SK-N-SH (cell line): ENCODE measurements around the gene DIPK1A.

Experiments used
- ELF1 ChIP-seq: IDR thresholded peaks from 2 replicates; pipeline ENCODE4 v1.4.0; 2012
- EZH2phosphoT487 ChIP-seq: fragments of 200-600 bp; sonication (generic); IDR thresholded peaks from 2 replicates; pipeline ENCODE4 v1.6.1; 2017; ENCODE audit warnings: low read depth, mixed run types, mild to moderate bottlenecking, antibody characterized with exemption, moderate library complexity, borderline replicate concordance
- FOXJ3 ChIP-seq: sonication (generic); formaldehyde crosslinking; IDR thresholded peaks from 2 replicates; pipeline ENCODE4 v1.5.1; 2020; ENCODE audit warnings: mild to moderate bottlenecking, missing genetic modification reagents
- GATA2 ChIP-seq: sonication (generic); formaldehyde crosslinking; IDR thresholded peaks from 2 replicates; pipeline ENCODE4 v1.5.0; 2020; ENCODE audit warnings: mild to moderate bottlenecking, missing genetic modification reagents
- JUND ChIP-seq: IDR thresholded peaks from 2 replicates; pipeline ENCODE4 v1.4.0; 2012
- NRF1 ChIP-seq: IDR thresholded peaks from 2 replicates; pipeline ENCODE4 v1.6.1; 2012; ENCODE audit warnings: low read depth, mild to moderate bottlenecking, low read length
- POLR2AphosphoS5 ChIP-seq: IDR thresholded peaks from 2 replicates; pipeline ENCODE4 v1.6.1; 2012; ENCODE audit warnings: low read depth, low read length
- RCOR1 ChIP-seq: fragments of 150-350 bp; IDR thresholded peaks from 2 replicates; pipeline ENCODE4 v1.6.1; 2017; ENCODE audit warnings: antibody characterized with exemption, low read length
- RXRA ChIP-seq: IDR thresholded peaks from 2 replicates; pipeline ENCODE4 v1.4.0; 2012; ENCODE audit warnings: low read depth, mild to moderate bottlenecking, borderline replicate concordance
- TF ChIP-seq, protein P1 (sequence below): fragments of 200-600 bp; sonication (generic); IDR thresholded peaks from 2 replicates; pipeline ENCODE4 v1.6.1; 2017; ENCODE audit warnings: antibody characterized with exemption, mild to moderate bottlenecking, moderate library complexity
- TF ChIP-seq, protein P2 (sequence below): IDR thresholded peaks from 2 replicates; pipeline ENCODE4 v1.4.0; 2012; ENCODE audit warnings: low read depth
- TF ChIP-seq, protein P3 (sequence below): IDR thresholded peaks from 2 replicates; pipeline ENCODE4 v1.6.1; 2012; ENCODE audit warnings: mild to moderate bottlenecking, low read depth, low read length, moderate library complexity
- TF ChIP-seq, protein P4 (sequence below): IDR thresholded peaks from 2 replicates; pipeline ENCODE4 v1.4.0; 2012; ENCODE audit warnings: low read depth, borderline replicate concordance

DNA sequence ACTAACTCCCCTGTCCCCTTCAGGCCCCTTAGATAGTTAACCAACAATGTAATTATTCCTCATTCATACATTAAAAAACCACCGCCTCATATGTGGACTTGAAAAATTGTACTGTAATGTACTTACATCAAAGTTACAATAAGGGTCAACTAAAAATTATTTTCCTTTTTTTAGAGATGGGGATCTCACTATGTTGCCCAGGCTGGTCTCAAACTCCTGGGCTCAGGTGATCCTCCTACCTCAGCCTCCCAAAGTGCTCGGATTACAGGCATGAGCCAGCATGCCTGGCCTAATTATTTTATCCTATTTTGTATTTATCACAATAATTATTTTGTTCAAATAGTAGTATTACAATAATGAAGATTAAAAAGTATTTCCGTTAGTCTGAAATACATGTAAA, 116.8 kb downstream of the DIPK1A start:
- TF ChIP-seq, protein P1, sequence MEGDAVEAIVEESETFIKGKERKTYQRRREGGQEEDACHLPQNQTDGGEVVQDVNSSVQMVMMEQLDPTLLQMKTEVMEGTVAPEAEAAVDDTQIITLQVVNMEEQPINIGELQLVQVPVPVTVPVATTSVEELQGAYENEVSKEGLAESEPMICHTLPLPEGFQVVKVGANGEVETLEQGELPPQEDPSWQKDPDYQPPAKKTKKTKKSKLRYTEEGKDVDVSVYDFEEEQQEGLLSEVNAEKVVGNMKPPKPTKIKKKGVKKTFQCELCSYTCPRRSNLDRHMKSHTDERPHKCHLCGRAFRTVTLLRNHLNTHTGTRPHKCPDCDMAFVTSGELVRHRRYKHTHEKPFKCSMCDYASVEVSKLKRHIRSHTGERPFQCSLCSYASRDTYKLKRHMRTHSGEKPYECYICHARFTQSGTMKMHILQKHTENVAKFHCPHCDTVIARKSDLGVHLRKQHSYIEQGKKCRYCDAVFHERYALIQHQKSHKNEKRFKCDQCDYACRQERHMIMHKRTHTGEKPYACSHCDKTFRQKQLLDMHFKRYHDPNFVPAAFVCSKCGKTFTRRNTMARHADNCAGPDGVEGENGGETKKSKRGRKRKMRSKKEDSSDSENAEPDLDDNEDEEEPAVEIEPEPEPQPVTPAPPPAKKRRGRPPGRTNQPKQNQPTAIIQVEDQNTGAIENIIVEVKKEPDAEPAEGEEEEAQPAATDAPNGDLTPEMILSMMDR: no peak
- TF ChIP-seq, protein P2, sequence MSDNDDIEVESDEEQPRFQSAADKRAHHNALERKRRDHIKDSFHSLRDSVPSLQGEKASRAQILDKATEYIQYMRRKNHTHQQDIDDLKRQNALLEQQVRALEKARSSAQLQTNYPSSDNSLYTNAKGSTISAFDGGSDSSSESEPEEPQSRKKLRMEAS: no peak
- no peak for TF ChIP-seq NRF1
- no peak for TF ChIP-seq EZH2phosphoT487
- TF ChIP-seq, protein P3, sequence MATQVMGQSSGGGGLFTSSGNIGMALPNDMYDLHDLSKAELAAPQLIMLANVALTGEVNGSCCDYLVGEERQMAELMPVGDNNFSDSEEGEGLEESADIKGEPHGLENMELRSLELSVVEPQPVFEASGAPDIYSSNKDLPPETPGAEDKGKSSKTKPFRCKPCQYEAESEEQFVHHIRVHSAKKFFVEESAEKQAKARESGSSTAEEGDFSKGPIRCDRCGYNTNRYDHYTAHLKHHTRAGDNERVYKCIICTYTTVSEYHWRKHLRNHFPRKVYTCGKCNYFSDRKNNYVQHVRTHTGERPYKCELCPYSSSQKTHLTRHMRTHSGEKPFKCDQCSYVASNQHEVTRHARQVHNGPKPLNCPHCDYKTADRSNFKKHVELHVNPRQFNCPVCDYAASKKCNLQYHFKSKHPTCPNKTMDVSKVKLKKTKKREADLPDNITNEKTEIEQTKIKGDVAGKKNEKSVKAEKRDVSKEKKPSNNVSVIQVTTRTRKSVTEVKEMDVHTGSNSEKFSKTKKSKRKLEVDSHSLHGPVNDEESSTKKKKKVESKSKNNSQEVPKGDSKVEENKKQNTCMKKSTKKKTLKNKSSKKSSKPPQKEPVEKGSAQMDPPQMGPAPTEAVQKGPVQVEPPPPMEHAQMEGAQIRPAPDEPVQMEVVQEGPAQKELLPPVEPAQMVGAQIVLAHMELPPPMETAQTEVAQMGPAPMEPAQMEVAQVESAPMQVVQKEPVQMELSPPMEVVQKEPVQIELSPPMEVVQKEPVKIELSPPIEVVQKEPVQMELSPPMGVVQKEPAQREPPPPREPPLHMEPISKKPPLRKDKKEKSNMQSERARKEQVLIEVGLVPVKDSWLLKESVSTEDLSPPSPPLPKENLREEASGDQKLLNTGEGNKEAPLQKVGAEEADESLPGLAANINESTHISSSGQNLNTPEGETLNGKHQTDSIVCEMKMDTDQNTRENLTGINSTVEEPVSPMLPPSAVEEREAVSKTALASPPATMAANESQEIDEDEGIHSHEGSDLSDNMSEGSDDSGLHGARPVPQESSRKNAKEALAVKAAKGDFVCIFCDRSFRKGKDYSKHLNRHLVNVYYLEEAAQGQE: no peak
- TF ChIP-seq RXRA: no peak
- TF ChIP-seq ELF1: no peak
- no peak for TF ChIP-seq JUND
- no peak for TF ChIP-seq POLR2AphosphoS5
- TF ChIP-seq RCOR1: no peak
- TF ChIP-seq, protein P4, sequence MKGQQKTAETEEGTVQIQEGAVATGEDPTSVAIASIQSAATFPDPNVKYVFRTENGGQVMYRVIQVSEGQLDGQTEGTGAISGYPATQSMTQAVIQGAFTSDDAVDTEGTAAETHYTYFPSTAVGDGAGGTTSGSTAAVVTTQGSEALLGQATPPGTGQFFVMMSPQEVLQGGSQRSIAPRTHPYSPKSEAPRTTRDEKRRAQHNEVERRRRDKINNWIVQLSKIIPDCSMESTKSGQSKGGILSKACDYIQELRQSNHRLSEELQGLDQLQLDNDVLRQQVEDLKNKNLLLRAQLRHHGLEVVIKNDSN: no peak
- TF ChIP-seq FOXJ3 (CRISPR knock-in tag): no peak
- no peak for TF ChIP-seq GATA2 (CRISPR knock-in tag)
